IMR-90 (cell line): ENCODE results near the gene SLC6A16. TPM values are rescaled to one million over a fixed set of nuclear protein-coding genes. Genes with fewer than 3 reads are reported as not detected.

Experiments used
- ATAC-seq: fragments of 200-7000 bp; cut with Tn5 transposase; 2 replicates; pipeline ENCODE4 v1.9.1; 2020; ENCODE audit warnings: low read depth, mild to moderate bottlenecking, moderate library complexity
- BruUV-seq: library from RNA; stranded (reverse); fragments of 400-500 nt; replicated peaks from 2 replicates; lab custom pipeline; 2021; lab: Mats Ljungman, UMichigan
- CTCF ChIA-PET: fragments of 300-600 bp; formaldehyde crosslinking; extraction: SDS; loops from one replicate; lab custom pipeline; 2021; ENCODE audit warnings: antibody characterized with exemption; lab: Yijun Ruan, JAX
- POLR2A ChIA-PET: fragments of 300-600 bp; sonication (Branson Sonifier 250); formaldehyde crosslinking; loops from one replicate; lab custom pipeline; 2022; ENCODE audit warnings: antibody characterized with exemption; ENCODE audit not compliant: unreplicated experiment; lab: Charles Lee
- DNase-seq: peaks from one replicate; pipeline ENCODE4 v3.0.0; 2013
- H2AFZ ChIP-seq: replicated peaks from 2 replicates; pipeline ENCODE3; 2013; ENCODE audit warnings: low read length, mild to moderate bottlenecking; ENCODE audit not compliant: poor library complexity
- H2AK5ac ChIP-seq: 2 replicates; pipeline ENCODE4 v1.6.1; 2013; ENCODE audit warnings: low read depth, low read length, inconsistent platforms
- H2AK9ac ChIP-seq: replicated peaks from 2 replicates; pipeline ENCODE3; 2013; ENCODE audit warnings: mild to moderate bottlenecking, low read depth, low read length, moderate library complexity; ENCODE audit not compliant: poor library complexity
- H2BK120ac ChIP-seq: 2 replicates; pipeline ENCODE4 v1.6.1; 2013; ENCODE audit warnings: low read depth, low read length, inconsistent platforms
- H2BK15ac ChIP-seq: 3 replicates; pipeline ENCODE4 v1.6.1; 2013; ENCODE audit warnings: low read depth, low read length, inconsistent platforms
- H2BK20ac ChIP-seq: 2 replicates; pipeline ENCODE4 v1.6.1; 2013; ENCODE audit warnings: low read depth, mild to moderate bottlenecking, inconsistent platforms, low read length, moderate library complexity
- H2BK5ac ChIP-seq: 2 replicates; pipeline ENCODE4 v1.6.1; 2013; ENCODE audit warnings: mild to moderate bottlenecking, low read depth, low read length, inconsistent platforms; ENCODE audit not compliant: poor library complexity, severe bottlenecking
- H3K14ac ChIP-seq: replicated peaks from 2 replicates; pipeline ENCODE4 v1.6.1; 2013; ENCODE audit warnings: low read depth, low read length, inconsistent platforms
- H3K18ac ChIP-seq: 2 replicates; pipeline ENCODE4 v1.6.1; 2013; ENCODE audit warnings: low read depth, low read length, control low read depth
- H3K23ac ChIP-seq: 2 replicates; pipeline ENCODE4 v1.6.1; 2013; ENCODE audit warnings: low read depth, low read length, inconsistent platforms
- H3K27ac ChIP-seq: 2 replicates; pipeline ENCODE4 v1.5.1; 2013; ENCODE audit warnings: mild to moderate bottlenecking, control low read depth, low read length; ENCODE audit not compliant: insufficient read depth
- H3K27me3 ChIP-seq: 2 replicates; pipeline ENCODE4 v1.6.1; 2013; ENCODE audit warnings: low read length; ENCODE audit not compliant: control insufficient read depth, insufficient read depth
- H3K36me3 ChIP-seq: 2 replicates; pipeline ENCODE4 v1.6.1; 2013; ENCODE audit warnings: low read length, mixed read lengths; ENCODE audit not compliant: control insufficient read depth, insufficient read depth
- H3K4ac ChIP-seq: 2 replicates; pipeline ENCODE4 v1.6.1; 2013; ENCODE audit warnings: low read depth, low read length, inconsistent platforms
- H3K4me1 ChIP-seq: 2 replicates; pipeline ENCODE4 v1.6.1; 2013; ENCODE audit warnings: low read length, mixed read lengths; ENCODE audit not compliant: control insufficient read depth, insufficient read depth
- H3K4me2 ChIP-seq: 2 replicates; pipeline ENCODE4 v1.6.1; 2013; ENCODE audit warnings: low read depth, mild to moderate bottlenecking, control low read depth, low read length, moderate library complexity
- H3K4me3 ChIP-seq: 2 replicates; pipeline ENCODE4 v1.5.1; 2013; ENCODE audit warnings: low read depth, mild to moderate bottlenecking, control low read depth, low read length, moderate library complexity; ENCODE audit not compliant: insufficient read depth
- H3K56ac ChIP-seq: 2 replicates; pipeline ENCODE4 v1.6.1; 2013; ENCODE audit warnings: low read length, inconsistent platforms; ENCODE audit not compliant: insufficient read depth; ENCODE audit errors: extremely low read depth
- H3K79me1 ChIP-seq, 2 experiments: 2 replicates each; pipeline ENCODE4 v1.6.1; 2013; ENCODE audit warnings: low read length in 2 of 2, inconsistent platforms in 1 of 2, low read depth in 1 of 2
- H3K9ac ChIP-seq: 2 replicates; pipeline ENCODE4 v1.6.1; 2013; ENCODE audit warnings: low read depth, low read length, control low read depth
- H3K9me1 ChIP-seq: 2 replicates; pipeline ENCODE4 v1.6.1; 2013; ENCODE audit warnings: low read length, inconsistent platforms; ENCODE audit not compliant: insufficient read depth
- H3K9me3 ChIP-seq: 2 replicates; pipeline ENCODE4 v1.6.1; 2013; ENCODE audit warnings: low read length; ENCODE audit not compliant: control insufficient read depth, insufficient read depth
- H4K20me1 ChIP-seq: 2 replicates; pipeline ENCODE4 v1.6.1; 2013; ENCODE audit warnings: low read length, inconsistent platforms; ENCODE audit not compliant: insufficient read depth
- H4K5ac ChIP-seq: 2 replicates; pipeline ENCODE4 v1.6.1; 2013; ENCODE audit warnings: mild to moderate bottlenecking, low read depth, low read length, control low read depth
- H4K8ac ChIP-seq, 2 experiments: 2 replicates each; pipeline ENCODE4 v1.6.1; 2013; ENCODE audit warnings: low read depth in 2 of 2, low read length in 2 of 2, control low read depth in 1 of 2, inconsistent platforms in 1 of 2
- H4K91ac ChIP-seq: 2 replicates; pipeline ENCODE4 v1.6.1; 2013; ENCODE audit warnings: low read depth, low read length, inconsistent platforms; ENCODE audit not compliant: insufficient read depth
- BHLHE40 ChIP-seq: fragments of 150-350 bp; IDR thresholded peaks from 2 replicates; pipeline ENCODE4 v1.6.1; 2016; ENCODE audit warnings: mild to moderate bottlenecking, low read depth, low read length
- CEBPB ChIP-seq: IDR thresholded peaks from 2 replicates; pipeline ENCODE4 v1.6.1; 2012; ENCODE audit warnings: low read depth, low read length, improper control_type of control experiment
- CHD1 ChIP-seq: IDR thresholded peaks from 2 replicates; pipeline ENCODE4 v1.6.1; 2012; ENCODE audit warnings: low read depth, low read length, improper control_type of control experiment
- CTCF ChIP-seq: conservative IDR thresholded peaks from 2 replicates; pipeline ENCODE4 v1.5.1; 2012; ENCODE audit warnings: mild to moderate bottlenecking, low read depth, low read length, improper control_type of control experiment
- FOS ChIP-seq: fragments of 150-350 bp; IDR thresholded peaks from 2 replicates; pipeline ENCODE4 v1.6.1; 2016; ENCODE audit warnings: low read depth, low read length
- MAFK ChIP-seq: IDR thresholded peaks from 2 replicates; pipeline ENCODE4 v1.6.1; 2012; ENCODE audit warnings: low read depth, low read length, improper control_type of control experiment
- MAZ ChIP-seq: IDR thresholded peaks from 2 replicates; pipeline ENCODE4 v1.6.1; 2012; ENCODE audit warnings: low read depth, mild to moderate bottlenecking, low read length, improper control_type of control experiment, moderate library complexity, borderline replicate concordance
- MXI1 ChIP-seq: IDR thresholded peaks from 2 replicates; pipeline ENCODE4 v1.6.1; 2012; ENCODE audit warnings: low read depth, mild to moderate bottlenecking, low read length, moderate library complexity, borderline replicate concordance
- NFE2L2 ChIP-seq: fragments of 150-350 bp; IDR thresholded peaks from 2 replicates; pipeline ENCODE4 v1.6.1; 2016; ENCODE audit warnings: low read depth, mild to moderate bottlenecking, low read length
- POLR2A ChIP-seq: IDR thresholded peaks from 2 replicates; pipeline ENCODE4 v1.6.1; 2012; ENCODE audit warnings: mild to moderate bottlenecking, low read depth, low read length
- RAD21 ChIP-seq: IDR thresholded peaks from 2 replicates; pipeline ENCODE4 v1.6.1; 2012; ENCODE audit warnings: low read length, improper control_type of control experiment
- RCOR1 ChIP-seq: IDR thresholded peaks from 2 replicates; pipeline ENCODE4 v1.6.1; 2012; ENCODE audit warnings: mild to moderate bottlenecking, low read length, improper control_type of control experiment; ENCODE audit not compliant: insufficient replicate concordance
- RFX5 ChIP-seq: IDR thresholded peaks from 2 replicates; pipeline ENCODE4 v1.8.0; 2012; ENCODE audit warnings: low read depth, mild to moderate bottlenecking, low read length, moderate library complexity
- WGBS, 2 experiments: methylation state at CpG; one replicate each; pipeline versions ENCODE4 v1.1.5 to v1.1.7; 2013; ENCODE audit warnings: missing lambda C conversion rate in 2 of 2; ENCODE audit not compliant: insufficient read length in 1 of 2; ENCODE audit errors: extremely low coverage in 2 of 2; 5-methylcytosine and 5-hydroxymethylcytosine counted together
- dilution Hi-C: fragments of 300-500 bp; cut with HindIII; formaldehyde crosslinking; loops from one replicate; pipeline ENCODE4 v1.14.3; 2018; ENCODE audit warnings: low sequenced_read_pairs; ENCODE audit not compliant: unreplicated experiment
- in situ Hi-C: fragments of 300-500 bp; cut with MboI; formaldehyde crosslinking; loops from 3 replicates; pipeline ENCODE4 v1.14.3; 2019; ENCODE audit warnings: low sequenced_read_pairs, inconsistent platforms, mixed read lengths
- intact Hi-C: fragments of 100-400 bp; cut with micrococcal nuclease; formaldehyde crosslinking; loops from 2 replicates; pipeline ENCODE4 v1.10.0; 2022
- polyA plus RNA-seq, 3 experiments: library from polyadenylated mRNA; depleted of rRNA; stranded (reverse); fragments of >200 nt; gene quantifications; 2 replicates each; pipeline ENCODE4 v1.2.3, GENCODE V29; 2012; ENCODE audit warnings: low replicate concordance in 1 of 3
- total RNA-seq: library from RNA; depleted of rRNA; stranded (reverse); fragments of >200 nt; gene quantifications from 2 replicates; pipeline ENCODE4 v1.2.3, GENCODE V29; 2012
- TF ChIP-seq, protein P1 (sequence below): fragments of 150-350 bp; IDR thresholded peaks from 2 replicates; pipeline ENCODE4 v1.6.1; 2016; ENCODE audit warnings: low read depth, mild to moderate bottlenecking, low read length, moderate library complexity, borderline replicate concordance
- TF ChIP-seq, protein P2 (sequence below): fragments of 150-350 bp; IDR thresholded peaks from 2 replicates; pipeline ENCODE4 v1.6.1; 2017; ENCODE audit warnings: mild to moderate bottlenecking, antibody characterized with exemption, low read length, low read depth

The SLC6A16 gene
- total and polyA plus RNA-seq, 2 of the 4 experiments (the other 2 are of a cell fraction) = 0.18 to 0.89 TPM

DNA sequence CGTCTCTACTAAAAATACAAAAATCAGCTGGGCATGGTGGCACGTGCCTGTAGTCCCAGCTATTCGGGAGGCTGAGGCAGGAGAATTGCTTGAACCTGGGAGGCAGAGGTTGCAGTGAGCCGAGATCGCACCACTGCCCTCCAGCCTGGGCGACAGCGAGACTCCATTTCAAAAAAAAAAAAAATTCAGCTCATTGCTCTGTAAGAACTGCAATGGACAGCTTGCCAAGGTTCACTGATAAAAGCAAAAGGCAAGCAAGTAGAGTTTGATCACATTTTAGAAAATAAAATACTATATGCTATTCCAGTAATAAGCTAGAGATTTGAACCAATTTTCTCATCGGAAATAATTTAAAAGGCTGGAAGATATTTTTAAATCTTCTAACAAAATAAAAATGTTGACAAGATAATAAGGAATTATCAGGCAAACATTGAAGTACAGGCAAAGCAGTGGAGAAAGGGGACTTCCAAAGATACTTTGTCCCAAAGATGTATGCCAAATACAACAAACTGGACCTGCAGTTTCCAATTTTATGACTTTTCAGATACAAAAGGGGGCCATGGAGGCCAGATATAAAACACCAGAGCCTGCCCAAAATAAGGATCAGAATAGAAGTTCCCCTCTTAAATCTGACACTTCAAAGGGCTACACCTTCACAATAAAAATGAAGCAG is 29.6 kb downstream of the SLC6A16 start:
- dilution Hi-C loops = no loop called here

More for the DNA sequence above, 29.6 kb downstream of the SLC6A16 start:
- H3K27me3 ChIP-seq = no peaks in the 10 kb centered on the region
- ChIA-PET CTCF (no interaction called here), POLR2A (no interaction called here)
- H2BK120ac ChIP-seq = no peak overlapping the region
- H3K9ac ChIP-seq = no peak overlapping the region
- no peak overlapping the region for H2BK20ac ChIP-seq
- H3K27ac ChIP-seq = no peak overlapping the region
- H3K14ac ChIP-seq = no peak overlapping the region
- no CpG with 5 or more reads among the region's 8 CpGs for WGBS, 2 experiments
- H3K56ac ChIP-seq = no peak overlapping the region
- no peak overlapping the region for H4K8ac ChIP-seq
- intact Hi-C loops = no loop called here
- no peak overlapping the region for H2BK15ac ChIP-seq
- H3K9me1 ChIP-seq = no peaks in the 10 kb centered on the region
- no peak overlapping the region for H3K4me3 ChIP-seq
- no peaks in the 10 kb centered on the region for H3K4me1 ChIP-seq
- no peaks in the 10 kb centered on the region; the same call in 1 of the 2 replicates for H3K36me3 ChIP-seq
- H3K18ac ChIP-seq = no peak overlapping the region
- H3K79me1 ChIP-seq = no peaks in the 10 kb centered on the region
- no peak overlapping the region for H2AK5ac ChIP-seq
- no peak overlapping the region for H4K5ac ChIP-seq
- no peak for DNase-seq
- ATAC-seq = no peak
- no peaks in the 10 kb centered on the region for H3K9me3 ChIP-seq
- no peak overlapping the region for H3K23ac ChIP-seq
- no peaks in the 10 kb centered on the region for H4K20me1 ChIP-seq
- no TSS peak for BruUV-seq
- H3K4ac ChIP-seq = no peak overlapping the region
- no peak overlapping the region for H2AK9ac ChIP-seq
- TF ChIP-seq RFX5 (no peak), MXI1 (no peak), NFE2L2 (no peak), CEBPB (no peak), RAD21 (no peak), MAZ (no peak), CHD1 (no peak), MAFK (no peak), RCOR1 (no peak), CTCF (no peak), FOS (no peak), BHLHE40 (no peak), POLR2A (no peak)
- TF ChIP-seq, protein P1, sequence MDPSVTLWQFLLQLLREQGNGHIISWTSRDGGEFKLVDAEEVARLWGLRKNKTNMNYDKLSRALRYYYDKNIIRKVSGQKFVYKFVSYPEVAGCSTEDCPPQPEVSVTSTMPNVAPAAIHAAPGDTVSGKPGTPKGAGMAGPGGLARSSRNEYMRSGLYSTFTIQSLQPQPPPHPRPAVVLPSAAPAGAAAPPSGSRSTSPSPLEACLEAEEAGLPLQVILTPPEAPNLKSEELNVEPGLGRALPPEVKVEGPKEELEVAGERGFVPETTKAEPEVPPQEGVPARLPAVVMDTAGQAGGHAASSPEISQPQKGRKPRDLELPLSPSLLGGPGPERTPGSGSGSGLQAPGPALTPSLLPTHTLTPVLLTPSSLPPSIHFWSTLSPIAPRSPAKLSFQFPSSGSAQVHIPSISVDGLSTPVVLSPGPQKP = no peak
- TF ChIP-seq, protein P2, sequence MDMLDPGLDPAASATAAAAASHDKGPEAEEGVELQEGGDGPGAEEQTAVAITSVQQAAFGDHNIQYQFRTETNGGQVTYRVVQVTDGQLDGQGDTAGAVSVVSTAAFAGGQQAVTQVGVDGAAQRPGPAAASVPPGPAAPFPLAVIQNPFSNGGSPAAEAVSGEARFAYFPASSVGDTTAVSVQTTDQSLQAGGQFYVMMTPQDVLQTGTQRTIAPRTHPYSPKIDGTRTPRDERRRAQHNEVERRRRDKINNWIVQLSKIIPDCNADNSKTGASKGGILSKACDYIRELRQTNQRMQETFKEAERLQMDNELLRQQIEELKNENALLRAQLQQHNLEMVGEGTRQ = no peak
- in situ Hi-C loops = no loop called here
- H2AFZ ChIP-seq = no peak overlapping the region
- no peak overlapping the region for H3K4me2 ChIP-seq
- no peak overlapping the region for H4K91ac ChIP-seq
- H2BK5ac ChIP-seq = no peak overlapping the region
